ENCODE measurements around the gene SLC48A1.

Gene SLC48A1

GRCh38 chr12:47828976-47829482 lies 56.0 kb downstream of the SLC48A1 start:
- DNase-seq: peak; percentile 35

DNA sequence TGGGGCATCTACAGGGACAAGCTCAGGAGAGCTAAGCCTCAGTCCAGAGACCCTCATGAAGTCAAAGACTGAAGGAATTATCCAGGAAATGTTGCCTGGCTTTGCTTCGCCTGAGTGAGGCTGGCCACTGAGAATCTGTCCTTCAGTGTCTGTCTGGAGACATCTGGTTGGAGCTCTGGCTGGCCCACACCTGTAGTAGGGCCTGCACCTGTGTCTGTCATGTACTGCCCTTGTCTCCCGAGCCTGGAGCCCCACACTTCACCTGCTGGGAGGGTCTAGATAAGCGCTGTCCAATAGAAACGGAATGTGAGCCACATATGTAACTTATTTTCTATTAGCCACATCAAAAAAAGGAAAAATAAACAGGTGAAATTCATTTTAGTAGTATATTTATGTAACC lies 56.5 kb downstream of the SLC48A1 start:
- DNase-seq: no peak
